Mesothelial cell of epicardium (in vitro differentiated cells): ENCODE data around the gene CD151. TPM values are rescaled to one million over a fixed set of nuclear protein-coding genes. Genes with fewer than 3 reads are reported as not detected.

Experiments used
- DNase-seq, 2 experiments: peaks; one replicate each; pipeline ENCODE4 v3.0.0; 2021; ENCODE audit warnings: low spot score in 2 of 2; ENCODE audit not compliant: unreplicated experiment in 2 of 2
- H3K27ac Mint-ChIP-seq: 2 replicates; pipeline ENCODE4 v1.8.0; 2021; ENCODE audit warnings: mixed read lengths
- H3K27me3 Mint-ChIP-seq: 2 replicates; pipeline ENCODE4 v1.8.0; 2021; ENCODE audit warnings: low read depth, mixed read lengths
- H3K36me3 Mint-ChIP-seq: 2 replicates; pipeline ENCODE4 v1.8.0; 2021; ENCODE audit warnings: mixed read lengths
- H3K4me1 Mint-ChIP-seq: 2 replicates; pipeline ENCODE4 v1.8.0; 2021; ENCODE audit warnings: mixed read lengths
- H3K4me3 Mint-ChIP-seq: 2 replicates; pipeline ENCODE4 v1.8.0; 2021; ENCODE audit warnings: mild to moderate bottlenecking, moderate library complexity, mixed read lengths
- H3K9me3 Mint-ChIP-seq: 2 replicates; pipeline ENCODE4 v1.8.0; 2021; ENCODE audit warnings: mixed read lengths
- total RNA-seq: library from RNA; stranded (reverse); gene quantifications from 3 replicates; pipeline ENCODE4 v1.2.1, GENCODE V29; 2021
- TF ChIP-seq, protein P1 (sequence below): fragments of 200-600 bp; sonication (generic); IDR thresholded peaks from one replicate; pipeline ENCODE4 v1.5.0; 2021; ENCODE audit warnings: antibody characterized with exemption; ENCODE audit not compliant: unreplicated experiment

The CD151 gene
- total RNA-seq, 1 donor from 2014 or later: 125 TPM

DNA sequence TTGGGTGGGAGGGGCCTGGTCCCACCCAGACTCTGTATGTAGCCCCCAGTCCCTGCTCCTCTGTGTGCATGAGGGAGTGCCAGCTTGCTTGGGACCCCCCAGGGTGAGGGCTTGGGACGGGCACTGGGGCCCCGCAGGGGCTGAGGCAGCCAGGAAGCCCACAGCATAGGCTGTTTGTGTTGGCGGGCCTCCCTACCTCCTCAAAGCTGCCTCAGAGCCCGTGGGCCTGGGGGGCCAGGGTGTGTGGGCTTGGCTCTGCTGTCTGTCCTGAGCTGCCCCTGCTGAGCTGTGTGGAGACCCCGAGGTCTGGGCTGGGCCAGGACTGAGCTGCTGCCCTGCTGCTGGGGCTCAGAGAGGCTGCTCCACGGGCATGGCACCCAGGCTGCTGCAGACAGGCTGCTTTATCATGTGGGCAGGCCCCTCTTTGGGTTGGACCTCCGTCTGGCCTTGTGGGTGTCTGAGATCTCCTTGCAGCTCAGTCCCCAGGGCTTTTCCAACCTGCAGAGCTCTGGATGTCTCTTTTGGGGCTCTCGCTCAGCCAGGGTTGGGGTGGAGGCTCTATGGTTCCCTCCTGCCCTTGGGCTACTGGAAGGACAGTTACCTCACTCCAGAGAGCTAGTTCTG lies 13.2 kb downstream of the CD151 start:
- Mint-ChIP-seq H3K36me3 (no peaks in the 10 kb centered on the region), H3K4me3 (peak overlapping the region; percentile 17)

DNA sequence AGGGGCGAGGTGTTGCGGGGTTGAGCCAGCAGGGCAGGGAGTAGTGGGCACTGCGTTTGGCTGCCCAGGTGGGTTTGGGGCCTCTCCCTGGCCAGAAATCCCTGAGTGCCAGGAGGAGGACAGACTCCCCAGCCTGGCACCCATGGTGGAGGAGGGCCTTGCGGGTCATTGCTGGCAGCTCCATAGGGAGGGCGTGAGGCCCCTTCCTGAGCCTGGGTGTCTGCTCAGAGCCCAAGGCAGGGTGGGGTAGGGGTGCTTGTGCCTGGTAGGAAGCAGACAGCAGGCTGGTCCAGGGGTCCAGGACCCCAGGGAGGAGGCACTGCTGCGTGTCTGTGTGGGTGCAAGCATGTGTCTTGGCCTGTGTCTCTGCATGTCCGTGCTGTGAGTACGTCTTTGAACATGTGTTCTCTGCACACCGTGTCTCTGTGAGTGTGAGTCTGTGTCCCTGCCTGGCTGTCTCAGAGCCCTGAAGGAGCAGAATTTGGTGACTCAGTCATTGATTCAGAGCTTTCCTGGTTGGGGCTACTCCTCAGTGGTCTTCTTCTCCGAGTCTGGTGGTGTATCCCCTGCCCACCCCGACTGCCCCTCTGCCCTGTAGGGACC lies 13.8 kb downstream of the CD151 start:
- H3K27me3 Mint-ChIP-seq: no peaks in the 10 kb centered on the region
- no peak overlapping the region for H3K4me3 Mint-ChIP-seq
- no peaks in the 10 kb centered on the region for H3K36me3 Mint-ChIP-seq

More for the DNA sequence above, 13.2 kb downstream of the CD151 start:
- peak overlapping the region; percentile 30 for H3K27ac Mint-ChIP-seq
- no peaks in the 10 kb centered on the region for H3K27me3 Mint-ChIP-seq
- H3K9me3 Mint-ChIP-seq: no peaks in the 10 kb centered on the region
- DNase-seq: no peak
- peaks cover 40% of the 10 kb centered on the region for H3K4me1 Mint-ChIP-seq
- TF ChIP-seq, protein P1, sequence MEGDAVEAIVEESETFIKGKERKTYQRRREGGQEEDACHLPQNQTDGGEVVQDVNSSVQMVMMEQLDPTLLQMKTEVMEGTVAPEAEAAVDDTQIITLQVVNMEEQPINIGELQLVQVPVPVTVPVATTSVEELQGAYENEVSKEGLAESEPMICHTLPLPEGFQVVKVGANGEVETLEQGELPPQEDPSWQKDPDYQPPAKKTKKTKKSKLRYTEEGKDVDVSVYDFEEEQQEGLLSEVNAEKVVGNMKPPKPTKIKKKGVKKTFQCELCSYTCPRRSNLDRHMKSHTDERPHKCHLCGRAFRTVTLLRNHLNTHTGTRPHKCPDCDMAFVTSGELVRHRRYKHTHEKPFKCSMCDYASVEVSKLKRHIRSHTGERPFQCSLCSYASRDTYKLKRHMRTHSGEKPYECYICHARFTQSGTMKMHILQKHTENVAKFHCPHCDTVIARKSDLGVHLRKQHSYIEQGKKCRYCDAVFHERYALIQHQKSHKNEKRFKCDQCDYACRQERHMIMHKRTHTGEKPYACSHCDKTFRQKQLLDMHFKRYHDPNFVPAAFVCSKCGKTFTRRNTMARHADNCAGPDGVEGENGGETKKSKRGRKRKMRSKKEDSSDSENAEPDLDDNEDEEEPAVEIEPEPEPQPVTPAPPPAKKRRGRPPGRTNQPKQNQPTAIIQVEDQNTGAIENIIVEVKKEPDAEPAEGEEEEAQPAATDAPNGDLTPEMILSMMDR: no peak

DNA sequence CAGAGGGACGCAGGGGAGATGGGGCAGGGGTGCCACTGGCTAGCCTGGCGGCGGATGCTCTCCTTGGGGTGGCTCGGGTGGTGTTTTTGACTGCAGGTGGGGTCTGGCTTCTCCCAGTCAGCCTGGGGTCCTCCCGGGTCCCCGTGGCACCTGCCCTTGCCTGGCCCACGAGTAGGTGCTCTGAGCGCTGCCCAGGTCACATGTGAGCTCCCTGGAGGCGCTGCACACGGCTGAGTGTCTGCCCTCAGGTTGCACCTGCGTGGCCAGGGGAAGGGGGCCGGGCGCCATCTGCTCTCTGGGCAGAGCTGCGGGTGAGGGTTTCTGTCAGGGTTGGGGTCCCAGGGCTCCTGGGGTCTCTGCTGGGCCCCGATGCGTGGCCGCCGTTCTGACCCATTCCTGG lies 15.1 kb downstream of the CD151 start:
- Mint-ChIP-seq H3K36me3 (no peaks in the 10 kb centered on the region), H3K27ac (no peak overlapping the region), H3K4me3 (no peak overlapping the region), H3K9me3 (no peaks in the 10 kb centered on the region), H3K4me1 (peaks cover 45% of the 10 kb centered on the region), H3K27me3 (no peaks in the 10 kb centered on the region)
- TF ChIP-seq, protein P1: no peak
- DNase-seq: no peak

More for the DNA sequence above, 13.8 kb downstream of the CD151 start:
- Mint-ChIP-seq H3K9me3 (no peaks in the 10 kb centered on the region), H3K27ac (peak overlapping the region; percentile 30), H3K4me1 (peaks cover 40% of the 10 kb centered on the region)
- DNase-seq: no peak
- TF ChIP-seq, protein P1: no peak

DNA sequence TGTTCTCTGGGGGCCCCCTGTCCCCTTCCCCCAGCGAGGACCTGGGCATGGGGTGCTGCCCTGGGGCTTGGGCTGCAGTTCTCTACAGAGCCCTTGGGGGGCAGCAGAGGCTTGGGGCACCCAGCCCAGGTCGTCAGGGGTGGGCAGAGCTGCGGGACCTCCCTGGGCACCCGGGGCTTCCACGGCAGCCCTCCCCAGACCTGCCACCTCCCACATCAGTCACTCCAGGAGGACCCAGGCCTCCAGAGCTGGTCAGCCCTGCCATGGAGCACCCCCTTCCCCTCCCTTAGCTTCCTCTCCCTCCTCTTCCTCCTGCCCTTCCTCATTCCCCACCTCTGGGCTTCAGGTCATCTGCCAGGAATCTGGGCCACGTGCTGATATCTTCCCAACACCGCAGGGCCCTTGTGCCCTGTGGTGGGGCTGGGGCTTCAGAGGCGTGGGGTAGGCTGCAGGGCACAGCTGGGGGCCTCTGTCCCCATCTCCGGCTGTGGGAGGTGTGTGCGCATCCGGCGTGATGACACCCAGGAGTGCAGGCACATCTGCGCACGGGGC lies 15.7 kb downstream of the CD151 start:
- Mint-ChIP-seq H3K4me1 (peaks cover 45% of the 10 kb centered on the region), H3K27ac (no peak overlapping the region), H3K4me3 (peak overlapping the region; percentile 69), H3K36me3 (no peaks in the 10 kb centered on the region), H3K9me3 (no peaks in the 10 kb centered on the region), H3K27me3 (no peaks in the 10 kb centered on the region)
- TF ChIP-seq, protein P1: peak; percentile 67
- DNase-seq: peak in 1 of 2 experiments; percentile 64

DNA sequence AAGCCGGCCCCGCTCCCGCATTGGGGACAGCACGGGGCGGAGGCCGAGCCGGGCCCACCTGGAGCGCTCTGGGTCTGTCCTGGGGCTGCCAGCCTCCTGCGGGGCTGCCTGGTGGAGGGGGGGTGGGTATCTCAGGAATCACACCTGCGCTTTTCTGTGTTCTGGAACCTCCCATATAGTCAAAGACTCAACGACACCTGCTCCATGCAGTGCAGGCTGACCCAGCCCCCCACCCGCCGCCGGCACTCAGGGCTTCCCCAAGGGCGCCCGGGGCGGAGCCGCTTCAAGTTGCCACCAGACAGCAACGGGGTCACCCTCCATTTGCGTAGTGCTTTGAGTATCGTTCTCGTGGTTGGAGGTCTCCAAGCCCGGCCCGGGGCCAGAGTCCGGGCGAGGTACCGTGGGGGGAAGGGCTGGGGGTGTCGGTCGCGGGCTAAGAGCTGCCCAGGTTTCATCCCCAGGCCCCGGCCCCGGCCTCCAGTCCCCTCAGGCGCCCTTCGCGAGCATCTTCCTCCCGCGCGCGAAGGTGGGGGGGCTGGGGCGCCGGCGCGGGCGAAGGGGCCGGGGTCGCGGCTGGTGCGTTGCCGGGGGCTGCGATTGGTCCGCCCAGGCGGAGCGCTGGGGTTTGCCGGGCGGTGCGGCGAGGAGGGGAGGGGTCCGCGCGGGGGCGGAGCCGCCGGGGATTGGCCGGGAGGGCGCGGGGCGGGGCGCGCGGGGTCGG lies 16.5 kb downstream of the CD151 start:
- H3K27ac Mint-ChIP-seq: peak overlapping the region; percentile 47
- peak; percentile 73 to 76 for DNase-seq
- H3K27me3 Mint-ChIP-seq: no peaks in the 10 kb centered on the region
- H3K36me3 Mint-ChIP-seq: no peaks in the 10 kb centered on the region
- TF ChIP-seq, protein P1: no peak
- peak overlapping the region; percentile 69 for H3K4me3 Mint-ChIP-seq
- H3K9me3 Mint-ChIP-seq: no peaks in the 10 kb centered on the region
- peaks cover 37% of the 10 kb centered on the region for H3K4me1 Mint-ChIP-seq
